IMR-90 (cell line): ENCODE data around the gene MCFD2. TPM values are rescaled to one million over a fixed set of nuclear protein-coding genes. Genes with fewer than 3 reads are reported as not detected.

Source experiments
- ATAC-seq: fragments of 200-7000 bp; cut with Tn5 transposase; 2 replicates; pipeline ENCODE4 v1.9.1; 2020; ENCODE audit warnings: low read depth, mild to moderate bottlenecking, moderate library complexity
- BruUV-seq: library from RNA; stranded (reverse); fragments of 400-500 nt; replicated peaks from 2 replicates; lab custom pipeline; 2021; lab: Mats Ljungman, UMichigan
- CTCF ChIA-PET: fragments of 300-600 bp; formaldehyde crosslinking; extraction: SDS; loops from one replicate; lab custom pipeline; 2021; ENCODE audit warnings: antibody characterized with exemption; lab: Yijun Ruan, JAX
- POLR2A ChIA-PET: fragments of 300-600 bp; sonication (Branson Sonifier 250); formaldehyde crosslinking; loops from one replicate; lab custom pipeline; 2022; ENCODE audit warnings: antibody characterized with exemption; ENCODE audit not compliant: unreplicated experiment; lab: Charles Lee
- DNase-seq: peaks from one replicate; pipeline ENCODE4 v3.0.0; 2013
- H2AFZ ChIP-seq: replicated peaks from 2 replicates; pipeline ENCODE3; 2013; ENCODE audit warnings: low read length, mild to moderate bottlenecking; ENCODE audit not compliant: poor library complexity
- H2AK5ac ChIP-seq: 2 replicates; pipeline ENCODE4 v1.6.1; 2013; ENCODE audit warnings: low read depth, low read length, inconsistent platforms
- H2AK9ac ChIP-seq: replicated peaks from 2 replicates; pipeline ENCODE3; 2013; ENCODE audit warnings: mild to moderate bottlenecking, low read depth, low read length, moderate library complexity; ENCODE audit not compliant: poor library complexity
- H2BK120ac ChIP-seq: 2 replicates; pipeline ENCODE4 v1.6.1; 2013; ENCODE audit warnings: low read depth, low read length, inconsistent platforms
- H2BK15ac ChIP-seq: 3 replicates; pipeline ENCODE4 v1.6.1; 2013; ENCODE audit warnings: low read depth, low read length, inconsistent platforms
- H2BK20ac ChIP-seq: 2 replicates; pipeline ENCODE4 v1.6.1; 2013; ENCODE audit warnings: low read depth, mild to moderate bottlenecking, inconsistent platforms, low read length, moderate library complexity
- H2BK5ac ChIP-seq: 2 replicates; pipeline ENCODE4 v1.6.1; 2013; ENCODE audit warnings: mild to moderate bottlenecking, low read depth, low read length, inconsistent platforms; ENCODE audit not compliant: poor library complexity, severe bottlenecking
- H3K14ac ChIP-seq: replicated peaks from 2 replicates; pipeline ENCODE4 v1.6.1; 2013; ENCODE audit warnings: low read depth, low read length, inconsistent platforms
- H3K18ac ChIP-seq: 2 replicates; pipeline ENCODE4 v1.6.1; 2013; ENCODE audit warnings: low read depth, low read length, control low read depth
- H3K23ac ChIP-seq: 2 replicates; pipeline ENCODE4 v1.6.1; 2013; ENCODE audit warnings: low read depth, low read length, inconsistent platforms
- H3K27ac ChIP-seq: 2 replicates; pipeline ENCODE4 v1.5.1; 2013; ENCODE audit warnings: mild to moderate bottlenecking, control low read depth, low read length; ENCODE audit not compliant: insufficient read depth
- H3K27me3 ChIP-seq: 2 replicates; pipeline ENCODE4 v1.6.1; 2013; ENCODE audit warnings: low read length; ENCODE audit not compliant: control insufficient read depth, insufficient read depth
- H3K36me3 ChIP-seq: 2 replicates; pipeline ENCODE4 v1.6.1; 2013; ENCODE audit warnings: low read length, mixed read lengths; ENCODE audit not compliant: control insufficient read depth, insufficient read depth
- H3K4ac ChIP-seq: 2 replicates; pipeline ENCODE4 v1.6.1; 2013; ENCODE audit warnings: low read depth, low read length, inconsistent platforms
- H3K4me1 ChIP-seq: 2 replicates; pipeline ENCODE4 v1.6.1; 2013; ENCODE audit warnings: low read length, mixed read lengths; ENCODE audit not compliant: control insufficient read depth, insufficient read depth
- H3K4me2 ChIP-seq: 2 replicates; pipeline ENCODE4 v1.6.1; 2013; ENCODE audit warnings: low read depth, mild to moderate bottlenecking, control low read depth, low read length, moderate library complexity
- H3K4me3 ChIP-seq: 2 replicates; pipeline ENCODE4 v1.5.1; 2013; ENCODE audit warnings: low read depth, mild to moderate bottlenecking, control low read depth, low read length, moderate library complexity; ENCODE audit not compliant: insufficient read depth
- H3K56ac ChIP-seq: 2 replicates; pipeline ENCODE4 v1.6.1; 2013; ENCODE audit warnings: low read length, inconsistent platforms; ENCODE audit not compliant: insufficient read depth; ENCODE audit errors: extremely low read depth
- H3K79me1 ChIP-seq, 2 experiments: 2 replicates each; pipeline ENCODE4 v1.6.1; 2013; ENCODE audit warnings: low read length in 2 of 2, inconsistent platforms in 1 of 2, low read depth in 1 of 2
- H3K9ac ChIP-seq: 2 replicates; pipeline ENCODE4 v1.6.1; 2013; ENCODE audit warnings: low read depth, low read length, control low read depth
- H3K9me1 ChIP-seq: 2 replicates; pipeline ENCODE4 v1.6.1; 2013; ENCODE audit warnings: low read length, inconsistent platforms; ENCODE audit not compliant: insufficient read depth
- H3K9me3 ChIP-seq: 2 replicates; pipeline ENCODE4 v1.6.1; 2013; ENCODE audit warnings: low read length; ENCODE audit not compliant: control insufficient read depth, insufficient read depth
- H4K20me1 ChIP-seq: 2 replicates; pipeline ENCODE4 v1.6.1; 2013; ENCODE audit warnings: low read length, inconsistent platforms; ENCODE audit not compliant: insufficient read depth
- H4K5ac ChIP-seq: 2 replicates; pipeline ENCODE4 v1.6.1; 2013; ENCODE audit warnings: mild to moderate bottlenecking, low read depth, low read length, control low read depth
- H4K8ac ChIP-seq, 2 experiments: 2 replicates each; pipeline ENCODE4 v1.6.1; 2013; ENCODE audit warnings: low read depth in 2 of 2, low read length in 2 of 2, control low read depth in 1 of 2, inconsistent platforms in 1 of 2
- H4K91ac ChIP-seq: 2 replicates; pipeline ENCODE4 v1.6.1; 2013; ENCODE audit warnings: low read depth, low read length, inconsistent platforms; ENCODE audit not compliant: insufficient read depth
- CTCF ChIP-seq: conservative IDR thresholded peaks from 2 replicates; pipeline ENCODE4 v1.5.1; 2012; ENCODE audit warnings: mild to moderate bottlenecking, low read depth, low read length, improper control_type of control experiment
- ELK1 ChIP-seq: fragments of 150-350 bp; IDR thresholded peaks from 2 replicates; pipeline ENCODE4 v1.6.1; 2016; ENCODE audit warnings: low read depth, mild to moderate bottlenecking, low read length, moderate library complexity, borderline replicate concordance
- MAZ ChIP-seq: IDR thresholded peaks from 2 replicates; pipeline ENCODE4 v1.6.1; 2012; ENCODE audit warnings: low read depth, mild to moderate bottlenecking, low read length, improper control_type of control experiment, moderate library complexity, borderline replicate concordance
- MXI1 ChIP-seq: IDR thresholded peaks from 2 replicates; pipeline ENCODE4 v1.6.1; 2012; ENCODE audit warnings: low read depth, mild to moderate bottlenecking, low read length, moderate library complexity, borderline replicate concordance
- NFE2L2 ChIP-seq: fragments of 150-350 bp; IDR thresholded peaks from 2 replicates; pipeline ENCODE4 v1.6.1; 2016; ENCODE audit warnings: low read depth, mild to moderate bottlenecking, low read length
- POLR2A ChIP-seq: IDR thresholded peaks from 2 replicates; pipeline ENCODE4 v1.6.1; 2012; ENCODE audit warnings: mild to moderate bottlenecking, low read depth, low read length
- RCOR1 ChIP-seq: IDR thresholded peaks from 2 replicates; pipeline ENCODE4 v1.6.1; 2012; ENCODE audit warnings: mild to moderate bottlenecking, low read length, improper control_type of control experiment; ENCODE audit not compliant: insufficient replicate concordance
- RFX5 ChIP-seq: IDR thresholded peaks from 2 replicates; pipeline ENCODE4 v1.8.0; 2012; ENCODE audit warnings: low read depth, mild to moderate bottlenecking, low read length, moderate library complexity
- SMC3 ChIP-seq: fragments of 150-350 bp; IDR thresholded peaks from 2 replicates; pipeline ENCODE4 v1.6.1; 2016; ENCODE audit warnings: low read depth, mild to moderate bottlenecking, antibody characterized with exemption, low read length, moderate library complexity
- WGBS, 2 experiments: methylation state at CpG; one replicate each; pipeline versions ENCODE4 v1.1.5 to v1.1.7; 2013; ENCODE audit warnings: missing lambda C conversion rate in 2 of 2; ENCODE audit not compliant: insufficient read length in 1 of 2; ENCODE audit errors: extremely low coverage in 2 of 2; 5-methylcytosine and 5-hydroxymethylcytosine counted together
- dilution Hi-C: fragments of 300-500 bp; cut with HindIII; formaldehyde crosslinking; loops from one replicate; pipeline ENCODE4 v1.14.3; 2018; ENCODE audit warnings: low sequenced_read_pairs; ENCODE audit not compliant: unreplicated experiment
- in situ Hi-C: fragments of 300-500 bp; cut with MboI; formaldehyde crosslinking; loops from 3 replicates; pipeline ENCODE4 v1.14.3; 2019; ENCODE audit warnings: low sequenced_read_pairs, inconsistent platforms, mixed read lengths
- intact Hi-C: fragments of 100-400 bp; cut with micrococcal nuclease; formaldehyde crosslinking; loops from 2 replicates; pipeline ENCODE4 v1.10.0; 2022
- polyA plus RNA-seq, 3 experiments: library from polyadenylated mRNA; depleted of rRNA; stranded (reverse); fragments of >200 nt; gene quantifications; 2 replicates each; pipeline ENCODE4 v1.2.3, GENCODE V29; 2012; ENCODE audit warnings: low replicate concordance in 1 of 3
- total RNA-seq: library from RNA; depleted of rRNA; stranded (reverse); fragments of >200 nt; gene quantifications from 2 replicates; pipeline ENCODE4 v1.2.3, GENCODE V29; 2012

Gene MCFD2
- total and polyA plus RNA-seq, 2 of the 4 experiments (the other 2 are of a cell fraction), result 145 to 177 TPM

GRCh38 chr2:46887028-46887885 lies 28.3 kb downstream of the MCFD2 start (continued):
- TF ChIP-seq RCOR1 (no peak), NFE2L2 (no peak)

DNA sequence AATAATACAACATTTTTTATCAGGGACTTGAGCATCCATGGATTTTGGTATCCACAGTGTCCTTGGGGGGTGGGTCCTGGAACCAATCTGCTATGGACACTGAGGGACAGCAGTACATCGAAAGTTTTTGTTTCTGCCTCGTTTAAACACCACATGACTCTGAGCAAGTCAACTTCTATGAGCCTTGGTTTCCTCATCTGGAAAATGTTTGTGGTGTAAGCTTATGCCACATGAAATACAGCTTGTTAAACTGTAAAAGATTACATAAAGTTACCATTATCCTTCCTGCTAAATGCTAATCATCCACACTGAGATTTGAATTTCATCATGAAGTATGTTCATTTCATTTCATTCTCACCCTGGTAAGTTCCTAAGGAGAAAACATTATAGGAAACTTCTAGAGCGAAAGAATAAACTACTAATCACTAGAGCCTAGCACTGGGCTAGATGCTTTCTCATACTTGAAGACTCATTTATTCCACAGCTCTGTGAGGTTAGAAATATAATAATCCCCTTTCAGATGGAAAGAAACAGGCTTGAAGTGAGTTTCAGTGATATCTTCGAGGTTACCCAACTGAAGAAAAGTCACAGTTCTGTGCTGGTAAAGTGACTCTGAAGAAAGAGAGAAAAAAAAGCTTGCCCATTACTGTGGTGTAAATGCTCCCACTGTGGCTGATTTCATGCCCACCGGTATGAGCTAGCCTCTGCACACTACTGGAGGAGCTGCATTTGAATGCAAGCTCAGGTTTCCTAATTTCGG lies 29.2 kb downstream of the MCFD2 start:
- Histone ChIP-seq H3K9me3 (no peaks in the 10 kb centered on the region; the same call in 1 of the 2 replicates), H3K4me2 (no peak overlapping the region), H3K23ac (peak overlapping the region; percentile 57; the same call in 1 of the 2 replicates), H3K9me1 (peaks cover 19% of the 10 kb centered on the region), H3K9ac (0 out of 2 replicates have a peak overlapping the region, but pooled peaks have one; percentile 32), H3K56ac (0 out of 2 replicates have a peak overlapping the region, but pooled peaks have one; percentile 46), H3K4me1 (peaks cover 37% of the 10 kb centered on the region), H2BK5ac (peak overlapping the region; percentile 85), H4K5ac (peak overlapping the region; percentile 81), H3K79me1 (peaks cover 8 to 48% of the 10 kb centered on the region in 2 experiments; a peak in 3 of 4 replicates), H3K4me3 (no peak overlapping the region), H4K8ac (peak overlapping the region; percentile 65 to 96), H2AFZ (peak overlapping the region; percentile 11), H3K14ac (peak overlapping the region; percentile 86), H3K4ac (peak overlapping the region; percentile 82), H3K27ac (peak overlapping the region; percentile 92), H4K91ac (peak overlapping the region; percentile 85), H2BK20ac (peak overlapping the region; percentile 99), H2BK15ac (peak overlapping the region; percentile 86), H3K18ac (peak overlapping the region; percentile 95), H2AK9ac (peak overlapping the region; percentile 43), H4K20me1 (no peaks in the 10 kb centered on the region; the same call in 1 of the 2 replicates), H2BK120ac (peak overlapping the region; percentile 90), H2AK5ac (peak overlapping the region; percentile 84), H3K36me3 (no peaks in the 10 kb centered on the region), H3K27me3 (no peaks in the 10 kb centered on the region)
- dilution Hi-C loops, result no loop called here
- ChIA-PET POLR2A (no interaction called here), CTCF (interaction anchor here (1.2 to 1.7 kb wide), 2 partner anchors 12 to 229 kb away, joined by 3 to 5 read pairs; no protein-coding TSS in a partner anchor)
- DNase-seq, result no peak
- WGBS, 2 experiments, result 100% methylated on average over 1 of the region's 6 CpGs; no CpG with 5 or more reads in 1 of the 2 experiments
- BruUV-seq, result no TSS peak
- in situ Hi-C loops, result no loop called here
- no peak for ATAC-seq
- intact Hi-C loops, result no loop called here
- TF ChIP-seq CTCF (no peak), RFX5 (no peak), MXI1 (no peak), SMC3 (no peak), ELK1 (no peak), MAZ (no peak), POLR2A (no peak)
